Stimulated activated CD8-positive, alpha-beta memory T cell treated with anti-CD3 and anti-CD28 coated beads, Interleukin-12 subunit alpha, Interleukin-12 subunit beta, amount 100 ng/mL, for 4 hours (primary cell): ENCODE data around the gene OST4.

ENCODE experiments used
- DNase-seq: peaks from one replicate; pipeline ENCODE4 v3.0.0-alpha.2; 2020; ENCODE audit warnings: low read depth

Gene OST4

GRCh38 chr2:27051902-27052645 is 19.4 kb downstream of the OST4 start:
- no peak for DNase-seq

GRCh38 chr2:27050996-27051901 is 20.2 kb downstream of the OST4 start, which contains the start of gene AGBL5:
AGBL5 (plus strand) TSS chr2:27051668; CDS start chr2:27052959, 1,291 bp downstream.
- peak; percentile 91 for DNase-seq

- peak; percentile 79 for DNase-seq
Observed at GRCh38 chr2:27050281-27050995, 21.0 kb downstream of the OST4 start.

GRCh38 chr2:27049422-27050280 is 21.8 kb downstream of the OST4 start:
- peak; percentile 59 for DNase-seq

GRCh38 chr2:27042985-27043634 is 28.3 kb downstream of the OST4 start:
- no peak for DNase-seq

- no peak for DNase-seq
Observed at GRCh38 chr2:27042159-27042661, 29.2 kb downstream of the OST4 start.

GRCh38 chr2:27041752-27042151 is 29.7 kb downstream of the OST4 start:
- DNase-seq = no peak

GRCh38 chr2:27040282-27040681 is 31.2 kb downstream of the OST4 start:
- DNase-seq = no peak

- no peak for DNase-seq
Observed at GRCh38 chr2:27039871-27040270, 31.6 kb downstream of the OST4 start.

GRCh38 chr2:27039426-27039825 is 32.0 kb downstream of the OST4 start:
- no peak for DNase-seq

- DNase-seq = no peak
Observed at GRCh38 chr2:27038631-27039339, 32.7 kb downstream of the OST4 start.

- no peak for DNase-seq
Observed at GRCh38 chr2:27038012-27038411, 33.4 kb downstream of the OST4 start.

- no peak for DNase-seq
Observed at GRCh38 chr2:27033253-27033852, 38.1 kb downstream of the OST4 start.

- DNase-seq = peak; percentile 69
Observed at GRCh38 chr2:27032495-27033252, 38.8 kb downstream of the OST4 start, which contains the start of gene TMEM214. TMEM214 (plus strand) TSS chr2:27032965; CDS start chr2:27033016, 51 bp downstream.

- no peak for DNase-seq
Observed at GRCh38 chr2:27029051-27029450, 42.4 kb downstream of the OST4 start.

GRCh38 chr2:27027211-27027651 is 44.2 kb downstream of the OST4 start:
- DNase-seq = no peak

GRCh38 chr2:27025861-27026851 is 45.3 kb downstream of the OST4 start:
- DNase-seq = no peak
